ENCODE measurements around the gene NUP210.
"Not testable (repeated sequence)": the region's sequence is repeated elsewhere in the genome, so short reads cannot be mapped to it uniquely, and the experiment has no call there.

Gene NUP210

DNA sequence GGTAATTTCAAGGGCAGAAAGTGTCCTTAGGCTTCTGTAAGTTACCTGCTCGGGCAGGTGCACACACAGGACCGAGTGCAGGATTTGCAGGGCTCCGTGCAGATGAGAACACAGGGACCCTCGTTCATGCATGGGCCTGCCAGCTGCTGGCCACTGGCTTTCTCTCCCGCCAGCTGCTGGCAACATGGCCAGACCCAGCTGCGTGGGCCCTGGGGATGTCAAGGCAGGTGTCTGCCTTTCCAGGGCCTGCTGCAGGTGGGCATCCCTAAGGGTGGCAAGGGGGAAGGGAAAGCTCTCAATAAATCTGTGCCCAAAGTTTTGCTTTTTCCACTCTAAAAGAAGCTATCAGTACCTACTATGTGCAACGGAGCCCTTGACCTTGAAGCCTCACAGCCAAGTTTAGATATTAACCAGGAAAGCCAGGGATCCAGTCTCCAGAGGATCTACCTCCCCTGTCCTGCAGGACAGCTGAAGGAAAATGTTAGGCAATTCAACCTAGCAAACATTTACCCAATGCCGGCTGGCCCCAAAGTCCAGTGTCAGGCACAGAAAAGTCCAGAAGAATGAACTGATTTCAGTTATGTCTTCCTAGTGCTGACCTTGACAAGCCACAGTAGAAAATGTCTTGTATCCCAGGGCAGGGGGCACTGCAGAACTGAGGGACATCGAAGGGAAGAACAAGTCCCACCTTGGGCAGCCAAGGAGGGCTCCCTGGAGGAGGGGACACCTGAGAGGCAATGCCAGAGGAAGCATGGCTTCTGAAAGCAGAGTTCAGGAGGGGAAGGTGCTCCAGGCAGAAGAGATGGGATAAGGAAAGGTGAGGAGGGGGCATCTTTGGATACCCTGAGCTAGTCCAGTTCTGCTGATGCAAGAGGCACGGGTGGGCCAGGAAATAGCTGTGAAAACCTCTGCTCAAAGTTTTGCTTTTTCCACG is 26.4 kb downstream of the NUP210 start:
- H3K27ac ChIP-seq (ENCODE audit: insufficient read depth, low read length, poor library complexity, severe bottlenecking): no peak overlapping the region
- H3K9me3 ChIP-seq (ENCODE audit: control insufficient read depth, low read length): no peaks in the 10 kb centered on the region
- DNase-seq: no peak
- peaks cover 85% of the 10 kb centered on the region for H3K36me3 ChIP-seq (ENCODE audit: control insufficient read depth, insufficient read depth, low read length)
- no peaks in the 10 kb centered on the region for H3K27me3 ChIP-seq (replicated peaks; ENCODE audit: control insufficient read depth, insufficient read depth, low read length, poor library complexity, severe bottlenecking)
- no peak overlapping the region for H3K4me3 ChIP-seq (ENCODE audit: insufficient read depth, low read depth, low read length, poor library complexity, severe bottlenecking)
- no peaks in the 10 kb centered on the region for H3K4me1 ChIP-seq (ENCODE audit: control insufficient read depth, insufficient read depth, low read length, poor library complexity, severe bottlenecking)

DNA sequence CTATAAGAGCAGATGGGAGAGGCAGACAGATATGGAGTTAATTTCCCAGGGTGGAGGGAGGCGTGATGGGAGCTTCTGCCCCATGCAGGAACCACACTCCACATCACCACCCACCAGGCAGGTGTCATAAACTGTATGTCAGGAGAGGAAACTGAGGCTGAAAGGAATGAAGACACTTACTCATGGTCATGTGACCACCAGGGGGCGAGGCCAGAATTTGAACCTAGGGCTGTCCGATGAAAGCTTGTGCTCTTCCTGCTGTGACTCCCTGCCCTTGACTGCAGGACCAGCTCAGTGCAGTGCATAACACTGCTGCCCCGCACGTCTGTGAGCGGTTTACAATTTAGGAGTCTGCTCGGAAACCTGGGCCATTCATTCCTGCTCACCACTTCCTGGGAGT is 28.8 kb downstream of the NUP210 start:
- Histone ChIP-seq H3K27ac (ENCODE audit: insufficient read depth, low read length, poor library complexity, severe bottlenecking) (no peak overlapping the region), H3K9me3 (ENCODE audit: control insufficient read depth, low read length) (no peaks in the 10 kb centered on the region), H3K36me3 (ENCODE audit: control insufficient read depth, insufficient read depth, low read length) (peaks cover 87% of the 10 kb centered on the region), H3K4me3 (ENCODE audit: insufficient read depth, low read depth, low read length, poor library complexity, severe bottlenecking) (no peak overlapping the region), H3K4me1 (ENCODE audit: control insufficient read depth, insufficient read depth, low read length, poor library complexity, severe bottlenecking) (no peaks in the 10 kb centered on the region), H3K27me3 (replicated peaks; ENCODE audit: control insufficient read depth, insufficient read depth, low read length, poor library complexity, severe bottlenecking) (no peaks in the 10 kb centered on the region)
- DNase-seq: peak in 1 of 3 donors; percentile 9

DNA sequence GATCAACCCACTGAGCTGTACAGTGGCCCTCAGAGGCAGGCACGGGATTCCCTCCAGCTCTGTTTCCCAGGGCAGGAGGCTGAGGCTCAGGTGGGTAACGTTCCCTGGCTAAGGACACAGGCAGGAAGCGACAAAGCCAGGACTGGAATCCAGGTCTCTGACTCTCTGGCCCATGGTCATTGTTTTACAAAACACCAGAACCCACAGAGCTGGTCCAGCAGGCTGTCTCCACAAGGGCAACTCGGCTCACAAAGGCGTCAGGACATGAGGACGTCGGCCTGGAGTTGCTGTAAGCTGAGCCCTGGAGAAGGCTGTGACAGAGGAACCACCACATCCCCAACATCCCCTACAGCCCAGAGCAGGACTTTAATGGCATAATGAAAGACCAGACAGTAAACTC is 30.7 kb downstream of the NUP210 start:
- no peak overlapping the region for H3K4me3 ChIP-seq (ENCODE audit: insufficient read depth, low read depth, low read length, poor library complexity, severe bottlenecking)
- H3K4me1 ChIP-seq (ENCODE audit: control insufficient read depth, insufficient read depth, low read length, poor library complexity, severe bottlenecking): no peaks in the 10 kb centered on the region
- no peaks in the 10 kb centered on the region for H3K9me3 ChIP-seq (ENCODE audit: control insufficient read depth, low read length)
- H3K36me3 ChIP-seq (ENCODE audit: control insufficient read depth, insufficient read depth, low read length): peaks cover 91% of the 10 kb centered on the region
- no peaks in the 10 kb centered on the region for H3K27me3 ChIP-seq (replicated peaks; ENCODE audit: control insufficient read depth, insufficient read depth, low read length, poor library complexity, severe bottlenecking)
- no peak for DNase-seq
- H3K27ac ChIP-seq (ENCODE audit: insufficient read depth, low read length, poor library complexity, severe bottlenecking): no peak overlapping the region

DNA sequence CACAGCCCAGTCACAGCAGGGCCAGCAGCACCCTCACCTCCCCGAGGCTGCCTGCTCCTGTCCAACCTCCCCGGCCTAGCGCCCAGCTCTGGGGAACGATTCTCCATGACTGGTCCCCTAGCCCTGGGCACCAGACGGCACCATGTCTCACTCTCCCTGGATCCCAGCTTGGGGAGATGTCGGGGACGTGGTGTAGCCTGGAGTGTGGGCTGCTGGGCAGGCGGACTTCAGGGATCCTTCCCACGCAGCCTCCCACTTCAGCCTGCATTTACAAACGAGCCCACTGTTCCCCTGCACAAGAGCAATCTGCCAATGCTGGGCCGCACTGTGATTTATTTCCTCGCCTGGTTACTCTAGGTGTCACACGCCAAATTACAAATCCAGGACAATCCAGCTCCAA is 31.3 kb downstream of the NUP210 start:
- Histone ChIP-seq H3K4me1 (ENCODE audit: control insufficient read depth, insufficient read depth, low read length, poor library complexity, severe bottlenecking) (no peaks in the 10 kb centered on the region), H3K27ac (ENCODE audit: insufficient read depth, low read length, poor library complexity, severe bottlenecking) (no peak overlapping the region), H3K9me3 (ENCODE audit: control insufficient read depth, low read length) (no peaks in the 10 kb centered on the region), H3K27me3 (replicated peaks; ENCODE audit: control insufficient read depth, insufficient read depth, low read length, poor library complexity, severe bottlenecking) (no peaks in the 10 kb centered on the region), H3K4me3 (ENCODE audit: insufficient read depth, low read depth, low read length, poor library complexity, severe bottlenecking) (no peak overlapping the region), H3K36me3 (ENCODE audit: control insufficient read depth, insufficient read depth, low read length) (peaks cover 94% of the 10 kb centered on the region)
- DNase-seq: no peak

DNA sequence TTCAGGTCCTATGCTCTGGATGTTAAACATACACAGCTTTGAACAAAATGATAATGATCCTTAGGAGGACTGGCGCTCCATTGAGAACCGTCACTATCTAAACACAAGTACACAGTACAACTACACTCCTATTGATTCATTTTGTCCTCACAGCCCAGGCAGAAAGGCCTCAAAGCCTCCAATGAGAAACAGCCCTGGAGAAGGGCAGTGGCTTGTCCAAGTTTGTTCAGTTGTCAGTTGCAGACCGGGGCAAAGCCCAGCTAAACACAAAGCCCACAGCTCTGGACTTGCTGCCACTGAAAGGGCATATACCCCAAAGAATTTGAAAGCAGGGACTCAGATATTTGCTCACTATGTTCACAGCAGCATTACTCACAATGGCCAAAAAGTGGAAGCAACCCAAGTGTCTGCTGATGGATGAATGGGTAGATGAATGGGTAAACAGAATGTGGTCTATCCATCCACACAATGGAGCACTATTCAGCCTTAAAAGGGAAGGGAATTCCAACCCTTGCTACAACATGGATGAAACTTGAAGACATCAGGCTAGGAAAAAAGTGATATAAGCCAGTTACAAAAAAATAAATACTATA is 34.7 kb downstream of the NUP210 start:
- Histone ChIP-seq H3K4me1 (ENCODE audit: control insufficient read depth, insufficient read depth, low read length, poor library complexity, severe bottlenecking) (no peaks in the 10 kb centered on the region), H3K27ac (ENCODE audit: insufficient read depth, low read length, poor library complexity, severe bottlenecking) (no peak overlapping the region), H3K36me3 (ENCODE audit: control insufficient read depth, insufficient read depth, low read length) (peaks cover 96% of the 10 kb centered on the region), H3K4me3 (ENCODE audit: insufficient read depth, low read depth, low read length, poor library complexity, severe bottlenecking) (no peak overlapping the region), H3K27me3 (replicated peaks; ENCODE audit: control insufficient read depth, insufficient read depth, low read length, poor library complexity, severe bottlenecking) (no peaks in the 10 kb centered on the region), H3K9me3 (ENCODE audit: control insufficient read depth, low read length) (no peaks in the 10 kb centered on the region)
- no peak for DNase-seq

DNA sequence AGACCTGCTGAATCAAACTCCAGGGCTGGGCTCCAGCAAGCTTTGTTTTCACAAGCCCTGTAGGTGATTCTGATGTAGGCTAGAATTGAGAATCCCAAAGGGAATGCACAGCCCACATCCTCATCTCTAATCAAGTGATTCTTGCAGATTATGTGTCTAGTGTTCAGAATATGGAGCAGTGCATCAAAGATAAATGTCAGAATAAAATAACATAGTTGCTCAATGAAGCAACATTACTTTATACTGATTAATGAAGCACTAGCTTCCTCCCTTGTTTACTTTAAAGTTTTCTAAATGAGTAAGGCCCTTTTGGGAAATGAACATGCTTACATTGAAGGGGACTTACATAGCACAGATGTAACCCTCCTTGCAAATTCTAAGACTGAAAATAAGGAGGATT is 39.2 kb downstream of the NUP210 start:
- Histone ChIP-seq H3K27ac (ENCODE audit: insufficient read depth, low read length, poor library complexity, severe bottlenecking) (no peak overlapping the region), H3K4me3 (ENCODE audit: insufficient read depth, low read depth, low read length, poor library complexity, severe bottlenecking) (no peak overlapping the region), H3K4me1 (ENCODE audit: control insufficient read depth, insufficient read depth, low read length, poor library complexity, severe bottlenecking) (no peaks in the 10 kb centered on the region), H3K27me3 (replicated peaks; ENCODE audit: control insufficient read depth, insufficient read depth, low read length, poor library complexity, severe bottlenecking) (no peaks in the 10 kb centered on the region), H3K9me3 (ENCODE audit: control insufficient read depth, low read length) (no peaks in the 10 kb centered on the region), H3K36me3 (ENCODE audit: control insufficient read depth, insufficient read depth, low read length) (peaks cover 93% of the 10 kb centered on the region)
- DNase-seq: no peak

DNA sequence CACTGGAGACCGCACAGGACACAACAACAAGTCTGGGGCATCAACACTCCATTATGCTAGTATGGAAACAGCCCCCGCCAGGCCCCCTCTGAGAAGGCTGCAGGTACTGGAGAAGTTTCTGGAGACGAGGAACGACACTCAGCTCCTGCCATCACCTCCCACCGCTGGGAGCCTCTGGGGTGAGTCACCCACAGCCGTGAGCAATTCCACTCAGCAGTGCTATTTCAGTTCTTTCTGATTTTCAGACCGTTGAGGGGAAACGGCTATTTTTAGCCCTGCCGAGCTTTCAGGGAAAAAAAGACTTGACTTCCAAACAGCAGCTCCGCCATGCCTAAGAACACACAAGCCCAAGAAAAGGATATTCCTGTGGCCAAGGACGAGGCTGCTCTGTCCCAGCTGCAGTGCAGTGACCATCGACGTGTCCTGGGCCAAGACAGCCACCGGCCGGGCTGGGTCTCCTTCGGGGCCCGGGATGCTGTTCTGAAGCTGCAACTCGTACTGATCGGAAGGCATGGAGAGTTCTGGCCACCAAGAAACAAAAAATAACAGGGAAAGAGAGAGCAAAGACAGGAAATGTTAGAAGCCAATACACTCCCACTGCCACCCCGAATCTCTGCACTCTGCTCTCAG is 40.8 kb downstream of the NUP210 start:
- no peaks in the 10 kb centered on the region for H3K27me3 ChIP-seq (replicated peaks; ENCODE audit: control insufficient read depth, insufficient read depth, low read length, poor library complexity, severe bottlenecking)
- H3K4me1 ChIP-seq (ENCODE audit: control insufficient read depth, insufficient read depth, low read length, poor library complexity, severe bottlenecking): no peaks in the 10 kb centered on the region
- peaks cover 93% of the 10 kb centered on the region for H3K36me3 ChIP-seq (ENCODE audit: control insufficient read depth, insufficient read depth, low read length)
- no peak for DNase-seq
- H3K9me3 ChIP-seq (ENCODE audit: control insufficient read depth, low read length): no peaks in the 10 kb centered on the region
- H3K27ac ChIP-seq (ENCODE audit: insufficient read depth, low read length, poor library complexity, severe bottlenecking): no peak overlapping the region
- H3K4me3 ChIP-seq (ENCODE audit: insufficient read depth, low read depth, low read length, poor library complexity, severe bottlenecking): no peak overlapping the region

DNA sequence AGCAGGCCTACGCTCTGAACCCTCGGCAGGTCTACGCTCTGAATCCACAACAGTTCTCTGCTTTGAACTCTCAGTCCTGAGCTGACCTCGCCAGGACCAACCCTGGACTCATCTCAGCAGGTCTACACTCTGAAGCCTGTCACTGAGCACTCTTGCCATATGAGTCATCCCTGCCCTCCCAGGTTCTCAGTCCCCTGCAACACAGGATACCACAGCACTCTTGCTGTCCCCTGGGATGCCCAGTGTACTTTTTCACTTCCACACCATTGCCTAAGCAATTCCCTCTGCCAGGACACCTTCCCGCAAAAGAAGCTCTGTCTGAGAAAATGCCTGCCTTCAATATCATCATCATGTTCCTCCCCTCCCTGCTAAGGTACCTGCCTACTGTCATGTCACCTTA is 42.0 kb downstream of the NUP210 start:
- Histone ChIP-seq H3K4me1 (ENCODE audit: control insufficient read depth, insufficient read depth, low read length, poor library complexity, severe bottlenecking) (no peaks in the 10 kb centered on the region), H3K4me3 (ENCODE audit: insufficient read depth, low read depth, low read length, poor library complexity, severe bottlenecking) (no peak overlapping the region), H3K9me3 (ENCODE audit: control insufficient read depth, low read length) (no peaks in the 10 kb centered on the region), H3K27me3 (replicated peaks; ENCODE audit: control insufficient read depth, insufficient read depth, low read length, poor library complexity, severe bottlenecking) (no peaks in the 10 kb centered on the region), H3K27ac (ENCODE audit: insufficient read depth, low read length, poor library complexity, severe bottlenecking) (no peak overlapping the region), H3K36me3 (ENCODE audit: control insufficient read depth, insufficient read depth, low read length) (peaks cover 96% of the 10 kb centered on the region)
- DNase-seq: no peak

DNA sequence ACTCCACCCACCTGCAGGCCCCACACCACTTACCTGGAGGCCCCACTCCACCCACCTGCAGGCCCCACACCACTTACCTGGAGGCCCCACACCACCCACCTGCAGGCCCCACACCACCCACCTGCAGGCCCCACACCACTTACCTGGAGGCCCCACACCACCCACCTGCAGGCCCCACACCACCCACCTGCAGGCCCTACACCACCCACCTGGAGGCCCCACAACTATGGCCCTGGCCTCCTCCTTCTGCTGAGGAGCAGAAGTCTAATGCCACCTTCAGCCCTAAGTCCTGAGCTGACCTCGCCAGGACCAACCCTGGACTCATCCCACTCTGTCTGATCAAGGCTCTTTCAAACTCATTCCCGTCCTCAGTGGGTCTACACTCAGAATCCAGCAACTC is 42.4 kb downstream of the NUP210 start:
- not testable (repeated sequence) for H3K4me3 ChIP-seq (ENCODE audit: insufficient read depth, low read depth, low read length, poor library complexity, severe bottlenecking); DNase-seq
- peaks cover 96% of the 10 kb centered on the region for H3K36me3 ChIP-seq (ENCODE audit: control insufficient read depth, insufficient read depth, low read length)

DNA sequence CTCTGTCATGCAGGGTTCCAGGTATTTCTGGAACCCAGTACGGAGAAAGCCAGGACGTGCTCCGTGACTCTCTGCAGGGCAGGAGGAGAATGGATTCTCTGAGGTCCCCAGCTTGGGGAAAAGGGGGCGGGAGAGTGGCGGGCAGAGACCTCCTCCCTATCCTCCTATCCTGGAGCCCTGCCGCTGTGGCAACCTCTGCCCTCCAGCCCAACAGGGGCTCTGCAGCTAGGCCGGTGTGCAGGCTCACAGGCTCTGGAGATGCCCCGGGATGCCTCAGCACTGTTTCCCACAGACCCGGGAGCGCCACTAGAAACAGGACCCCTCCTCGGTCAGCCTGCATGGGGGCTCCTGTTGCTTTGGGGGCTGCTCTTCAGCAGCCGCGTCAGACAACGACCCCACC is 43.1 kb downstream of the NUP210 start:
- Histone ChIP-seq H3K4me3 (ENCODE audit: insufficient read depth, low read depth, low read length, poor library complexity, severe bottlenecking) (no peak overlapping the region), H3K9me3 (ENCODE audit: control insufficient read depth, low read length) (no peaks in the 10 kb centered on the region), H3K27me3 (replicated peaks; ENCODE audit: control insufficient read depth, insufficient read depth, low read length, poor library complexity, severe bottlenecking) (no peaks in the 10 kb centered on the region), H3K27ac (ENCODE audit: insufficient read depth, low read length, poor library complexity, severe bottlenecking) (no peak overlapping the region), H3K36me3 (ENCODE audit: control insufficient read depth, insufficient read depth, low read length) (peaks cover 96% of the 10 kb centered on the region), H3K4me1 (ENCODE audit: control insufficient read depth, insufficient read depth, low read length, poor library complexity, severe bottlenecking) (no peaks in the 10 kb centered on the region)
- DNase-seq: no peak

More for the DNA sequence above, 42.4 kb downstream of the NUP210 start:
- H3K9me3 ChIP-seq (ENCODE audit: control insufficient read depth, low read length); H3K4me1 ChIP-seq (ENCODE audit: control insufficient read depth, insufficient read depth, low read length, poor library complexity, severe bottlenecking); H3K27ac ChIP-seq (ENCODE audit: insufficient read depth, low read length, poor library complexity, severe bottlenecking); H3K27me3 ChIP-seq (replicated peaks; ENCODE audit: control insufficient read depth, insufficient read depth, low read length, poor library complexity, severe bottlenecking): not testable (repeated sequence)
